DOHH2 (cell line): ENCODE data around the gene KNSTRN.

ENCODE experiments used
- H3F3A ChIP-seq: fragments of 200-600 bp; sonication (generic), shearing (Covaris generic); 2 replicates; pipeline ENCODE4 v1.6.0; 2016; ENCODE audit warnings: antibody characterized with exemption, mild to moderate bottlenecking; ENCODE audit not compliant: control insufficient read depth, insufficient read depth
- H3K27ac ChIP-seq: fragments of 200-600 bp; sonication (generic); 2 replicates; pipeline ENCODE4 v1.5.1; 2014; ENCODE audit warnings: low read depth, mild to moderate bottlenecking, low read length, moderate library complexity
- H3K27me3 ChIP-seq: fragments of 200-600 bp; sonication (generic); 2 replicates; pipeline ENCODE4 v1.6.1; 2014; ENCODE audit warnings: mild to moderate bottlenecking, low read length, mixed read lengths; ENCODE audit not compliant: control insufficient read depth
- H3K36me3 ChIP-seq: fragments of 200-600 bp; sonication (generic); 2 replicates; pipeline ENCODE4 v1.6.1; 2014; ENCODE audit warnings: mild to moderate bottlenecking, low read length, moderate library complexity, mixed read lengths; ENCODE audit not compliant: control insufficient read depth
- H3K4me1 ChIP-seq: fragments of 200-600 bp; sonication (generic); 2 replicates; pipeline ENCODE4 v1.6.1; 2014; ENCODE audit warnings: mild to moderate bottlenecking, low read length, mixed read lengths; ENCODE audit not compliant: control insufficient read depth
- H3K4me2 ChIP-seq: fragments of 200-600 bp; sonication (generic); 2 replicates; pipeline ENCODE4 v1.6.0; 2014; ENCODE audit warnings: mild to moderate bottlenecking, low read length, moderate library complexity
- H3K4me3 ChIP-seq: fragments of 200-600 bp; sonication (generic); 2 replicates; pipeline ENCODE4 v1.5.1; 2014; ENCODE audit warnings: mild to moderate bottlenecking, low read length, mixed read lengths
- H3K79me2 ChIP-seq: fragments of 200-600 bp; sonication (generic); 2 replicates; pipeline ENCODE4 v1.6.1; 2014; ENCODE audit warnings: mild to moderate bottlenecking, low read length, mixed read lengths; ENCODE audit not compliant: control insufficient read depth
- H3K9me2 ChIP-seq: fragments of 200-600 bp; sonication (generic); replicated peaks from 2 replicates; pipeline ENCODE4 v1.6.1; 2014; ENCODE audit warnings: mild to moderate bottlenecking, low read length, mixed read lengths; ENCODE audit not compliant: control insufficient read depth
- H3K9me3 ChIP-seq: fragments of 200-600 bp; sonication (generic); 2 replicates; pipeline ENCODE4 v1.6.1; 2014; ENCODE audit warnings: antibody characterized with exemption, low read length, mixed read lengths; ENCODE audit not compliant: control insufficient read depth, insufficient read depth
- H4K20me1 ChIP-seq: fragments of 200-600 bp; sonication (generic); 2 replicates; pipeline ENCODE4 v1.6.0; 2014; ENCODE audit warnings: low read depth, mild to moderate bottlenecking, antibody characterized with exemption, low read length, moderate library complexity; ENCODE audit not compliant: control insufficient read depth, insufficient read depth
- CTCF ChIP-seq: fragments of 200-600 bp; sonication (generic); IDR thresholded peaks from one replicate; pipeline ENCODE4 v1.5.1; 2014; ENCODE audit warnings: antibody characterized with exemption, mild to moderate bottlenecking, low read depth, low read length; ENCODE audit not compliant: poor library complexity, severe bottlenecking
- EZH2phosphoT487 ChIP-seq: fragments of 200-600 bp; sonication (generic); IDR thresholded peaks from 2 replicates; pipeline ENCODE4 v1.6.1; 2017; ENCODE audit warnings: borderline replicate concordance, mild to moderate bottlenecking, antibody characterized with exemption, low read length, moderate library complexity, mixed read lengths

Gene KNSTRN

DNA sequence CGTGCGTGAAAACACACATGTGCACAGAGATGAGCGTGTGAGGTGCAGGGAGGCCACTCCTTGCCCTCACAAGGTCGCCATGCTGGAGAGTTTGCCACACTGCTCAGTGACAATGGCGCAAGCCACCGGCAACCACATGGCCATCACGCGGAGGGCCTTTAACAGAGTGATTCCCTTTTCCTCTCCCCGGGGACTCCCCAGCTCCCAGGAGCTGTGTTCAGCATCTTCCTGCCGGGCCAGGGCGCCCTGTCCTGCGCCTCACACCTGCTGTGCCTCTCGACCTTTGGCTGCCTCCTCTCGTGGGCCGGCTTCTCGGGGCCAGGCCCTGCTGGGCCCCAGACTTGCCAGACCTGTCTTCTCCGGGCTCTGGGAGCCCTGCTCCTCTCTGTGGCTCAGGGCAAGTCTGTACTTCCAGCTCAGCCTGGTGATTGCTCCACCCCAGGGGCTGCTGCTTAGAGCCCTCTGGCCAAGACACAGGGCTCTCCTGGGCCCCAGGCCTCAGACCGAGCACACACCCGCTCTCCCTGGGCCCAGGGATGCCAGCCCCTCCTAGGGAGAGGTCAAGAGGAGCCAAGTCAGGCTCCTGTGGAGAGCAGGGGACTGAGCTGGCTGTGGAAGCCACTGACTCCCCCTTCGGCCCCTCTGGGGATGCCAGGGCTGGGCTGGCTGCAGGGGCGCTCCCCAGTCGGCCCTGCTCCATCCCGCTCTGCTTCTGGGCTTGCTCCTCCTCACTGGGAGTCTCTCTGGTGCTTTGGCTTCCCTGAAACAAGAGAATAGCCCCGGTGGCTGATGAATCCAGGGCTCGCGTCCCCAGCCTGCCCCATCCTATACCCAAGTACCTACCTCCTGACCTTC is 47.4 kb upstream of the KNSTRN start:
- Histone ChIP-seq H3K27ac (no peak overlapping the region), H4K20me1 (no peaks in the 10 kb centered on the region), H3K27me3 (no peaks in the 10 kb centered on the region), H3K4me3 (no peak overlapping the region), H3K9me3 (no peaks in the 10 kb centered on the region), H3K4me2 (no peak overlapping the region), H3K79me2 (no peaks in the 10 kb centered on the region), H3K4me1 (peaks cover 22% of the 10 kb centered on the region), H3F3A (no peaks in the 10 kb centered on the region), H3K9me2 (no peaks in the 10 kb centered on the region), H3K36me3 (no peaks in the 10 kb centered on the region)
- TF ChIP-seq CTCF (no peak), EZH2phosphoT487 (no peak)

- Histone ChIP-seq H4K20me1 (no peaks in the 10 kb centered on the region), H3K27me3 (no peaks in the 10 kb centered on the region), H3K9me2 (no peaks in the 10 kb centered on the region), H3K4me3 (no peak overlapping the region), H3F3A (no peaks in the 10 kb centered on the region), H3K27ac (no peak overlapping the region), H3K9me3 (no peaks in the 10 kb centered on the region), H3K36me3 (no peaks in the 10 kb centered on the region), H3K4me1 (peaks cover 22% of the 10 kb centered on the region), H3K4me2 (0 out of 2 replicates have a peak overlapping the region, but pooled peaks have one; percentile 28), H3K79me2 (no peaks in the 10 kb centered on the region)
- no peak for TF ChIP-seq CTCF
Measured at GRCh38 chr15:40335938-40336743, 46.4 kb upstream of the KNSTRN start.

DNA sequence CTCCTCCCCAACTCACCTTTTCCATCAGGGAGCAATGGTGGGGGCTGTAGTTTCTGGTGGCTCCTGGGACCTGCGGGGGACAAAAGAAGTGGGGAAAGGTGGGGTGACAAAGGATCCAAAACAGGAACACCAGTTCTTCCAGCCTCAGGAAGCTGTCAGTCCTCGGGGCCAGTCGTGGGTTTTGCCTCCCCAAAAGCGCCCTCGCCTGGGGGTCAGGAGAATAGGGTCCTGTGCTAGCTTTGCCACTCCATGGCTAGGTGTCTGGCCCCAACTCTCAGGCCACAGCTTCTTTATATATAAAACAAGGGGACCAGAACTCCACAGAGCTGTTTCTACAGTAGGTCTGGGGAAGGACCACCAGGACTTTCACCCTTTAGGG is 45.8 kb upstream of the KNSTRN start:
- Histone ChIP-seq H3K4me2 (0 out of 2 replicates have a peak overlapping the region, but pooled peaks have one; percentile 28), H3K9me3 (no peaks in the 10 kb centered on the region), H3K27me3 (no peaks in the 10 kb centered on the region), H3K27ac (no peak overlapping the region), H3K4me3 (no peak overlapping the region), H3K36me3 (no peaks in the 10 kb centered on the region), H3K79me2 (no peaks in the 10 kb centered on the region), H3F3A (no peaks in the 10 kb centered on the region), H3K9me2 (no peaks in the 10 kb centered on the region), H3K4me1 (peaks cover 22% of the 10 kb centered on the region), H4K20me1 (no peaks in the 10 kb centered on the region)
- TF ChIP-seq EZH2phosphoT487 (no peak), CTCF (peak; percentile 74)
